Osteoblast (primary cell): ENCODE data around the gene RANBP1. TPM values are rescaled to one million over a fixed set of nuclear protein-coding genes. Genes with fewer than 3 reads are reported as not detected.

Source experiments
- DNase-seq: peaks from one replicate; pipeline ENCODE4 v3.0.0; 2011; ENCODE audit warnings: low spot score, mixed read lengths; ENCODE audit not compliant: insufficient read length; ENCODE audit errors: missing footprints
- H2AFZ ChIP-seq: 2 replicates; pipeline ENCODE4 v1.6.0; 2011; ENCODE audit warnings: mild to moderate bottlenecking, low read length
- H3K27ac ChIP-seq: 2 replicates; pipeline ENCODE4 v1.5.1; 2011; ENCODE audit warnings: mild to moderate bottlenecking, low read depth, low read length, moderate library complexity
- H3K27me3 ChIP-seq: 2 replicates; pipeline ENCODE4 v1.6.0; 2012; ENCODE audit warnings: mild to moderate bottlenecking, control low read depth, inconsistent platforms, low read length, moderate library complexity; ENCODE audit not compliant: insufficient read depth
- H3K36me3 ChIP-seq: 2 replicates; pipeline ENCODE4 v1.5.1; 2011; ENCODE audit warnings: mild to moderate bottlenecking, low read length, control low read depth, moderate library complexity; ENCODE audit not compliant: insufficient read depth
- H3K4me1 ChIP-seq: 2 replicates; pipeline ENCODE4 v1.5.1; 2011; ENCODE audit warnings: mild to moderate bottlenecking, low read length, control low read depth, moderate library complexity; ENCODE audit not compliant: insufficient read depth
- H3K4me2 ChIP-seq: 2 replicates; pipeline ENCODE4 v1.6.0; 2011; ENCODE audit warnings: mild to moderate bottlenecking, low read length; ENCODE audit not compliant: insufficient read depth
- H3K4me3 ChIP-seq: fragments of 200-600 bp; sonication (generic); 3 replicates; pipeline ENCODE4 v1.5.1; 2012; ENCODE audit warnings: mild to moderate bottlenecking, low read length, inconsistent platforms; ENCODE audit not compliant: insufficient read depth
- H3K79me2 ChIP-seq: 2 replicates; pipeline ENCODE4 v1.6.0; 2012; ENCODE audit warnings: mild to moderate bottlenecking, low read length, control low read depth, inconsistent platforms; ENCODE audit not compliant: insufficient read depth
- H3K9me3 ChIP-seq: 2 replicates; pipeline ENCODE4 v1.5.1; 2011; ENCODE audit warnings: low read depth, low read length, control low read depth
- H4K20me1 ChIP-seq: 2 replicates; pipeline ENCODE4 v1.6.0; 2012; ENCODE audit warnings: mild to moderate bottlenecking, low read length, control low read depth; ENCODE audit not compliant: insufficient read depth
- CTCF ChIP-seq: IDR thresholded peaks from 2 replicates; pipeline ENCODE4 v1.5.1; 2011; ENCODE audit warnings: mild to moderate bottlenecking, low read depth, low read length, moderate library complexity; ENCODE audit errors: extremely low read depth
- total RNA-seq: library from RNA; depleted of rRNA; stranded (reverse); fragments of >200 nt; gene quantifications from 2 replicates; pipeline ENCODE4 v1.2.3, GENCODE V29; 2012

Gene RANBP1
- total RNA-seq, 1 donor = 85.8 TPM

GRCh38 chr22:20112623-20113511 is 3.0 kb upstream of the RANBP1 start:
- no peak overlapping the region for H3K27ac ChIP-seq
- H3K4me2 ChIP-seq = no peak overlapping the region
- H3K4me1 ChIP-seq = peaks cover 7% of the 10 kb centered on the region
- no peak overlapping the region for H2AFZ ChIP-seq
- H3K27me3 ChIP-seq = no peaks in the 10 kb centered on the region
- H4K20me1 ChIP-seq = peaks cover 8% of the 10 kb centered on the region
- TF ChIP-seq CTCF = no peak
- peaks cover 65% of the 10 kb centered on the region for H3K36me3 ChIP-seq
- H3K9me3 ChIP-seq = no peaks in the 10 kb centered on the region
- H3K4me3 ChIP-seq = no peak overlapping the region
- peak; percentile 79 for DNase-seq
- H3K79me2 ChIP-seq = peaks cover 40% of the 10 kb centered on the region

GRCh38 chr22:20113551-20114310 is 2.2 kb upstream of the RANBP1 start:
- Histone ChIP-seq H3K4me1 (peaks cover 14% of the 10 kb centered on the region), H3K27me3 (no peaks in the 10 kb centered on the region), H3K4me2 (no peak overlapping the region), H3K27ac (no peak overlapping the region), H3K36me3 (peaks cover 58% of the 10 kb centered on the region), H3K9me3 (no peaks in the 10 kb centered on the region), H3K79me2 (peaks cover 49% of the 10 kb centered on the region), H2AFZ (no peak overlapping the region), H4K20me1 (peaks cover 8% of the 10 kb centered on the region), H3K4me3 (no peak overlapping the region)
- TF ChIP-seq CTCF = no peak
- DNase-seq = peak; percentile 80

GRCh38 chr22:20114506-20115475 is 1.1 kb upstream of the RANBP1 start:
- no peak overlapping the region for H3K27ac ChIP-seq
- no peak for TF ChIP-seq CTCF
- H3K4me1 ChIP-seq = peaks cover 20% of the 10 kb centered on the region
- peaks cover 59% of the 10 kb centered on the region for H3K79me2 ChIP-seq
- peaks cover 55% of the 10 kb centered on the region for H3K36me3 ChIP-seq
- H4K20me1 ChIP-seq = peaks cover 8% of the 10 kb centered on the region
- peak; percentile 82 for DNase-seq
- H3K27me3 ChIP-seq = no peaks in the 10 kb centered on the region
- H2AFZ ChIP-seq = no peak overlapping the region
- no peak overlapping the region for H3K4me2 ChIP-seq
- H3K4me3 ChIP-seq = no peak overlapping the region
- H3K9me3 ChIP-seq = no peaks in the 10 kb centered on the region
